GM19463 (cell line): ENCODE measurements around the gene LIMS1.
"Not testable (repeated sequence)": the region's sequence is repeated elsewhere in the genome, so short reads cannot be mapped to it uniquely, and the experiment has no call there.

Source experiments
- ATAC-seq: cut with Tn5 transposase; IDR thresholded peaks from one replicate; pipeline ENCODE4 v1.9.1; 2021; ENCODE audit warnings: mild to moderate bottlenecking, moderate library complexity; ENCODE audit not compliant: unreplicated experiment

Gene LIMS1

DNA sequence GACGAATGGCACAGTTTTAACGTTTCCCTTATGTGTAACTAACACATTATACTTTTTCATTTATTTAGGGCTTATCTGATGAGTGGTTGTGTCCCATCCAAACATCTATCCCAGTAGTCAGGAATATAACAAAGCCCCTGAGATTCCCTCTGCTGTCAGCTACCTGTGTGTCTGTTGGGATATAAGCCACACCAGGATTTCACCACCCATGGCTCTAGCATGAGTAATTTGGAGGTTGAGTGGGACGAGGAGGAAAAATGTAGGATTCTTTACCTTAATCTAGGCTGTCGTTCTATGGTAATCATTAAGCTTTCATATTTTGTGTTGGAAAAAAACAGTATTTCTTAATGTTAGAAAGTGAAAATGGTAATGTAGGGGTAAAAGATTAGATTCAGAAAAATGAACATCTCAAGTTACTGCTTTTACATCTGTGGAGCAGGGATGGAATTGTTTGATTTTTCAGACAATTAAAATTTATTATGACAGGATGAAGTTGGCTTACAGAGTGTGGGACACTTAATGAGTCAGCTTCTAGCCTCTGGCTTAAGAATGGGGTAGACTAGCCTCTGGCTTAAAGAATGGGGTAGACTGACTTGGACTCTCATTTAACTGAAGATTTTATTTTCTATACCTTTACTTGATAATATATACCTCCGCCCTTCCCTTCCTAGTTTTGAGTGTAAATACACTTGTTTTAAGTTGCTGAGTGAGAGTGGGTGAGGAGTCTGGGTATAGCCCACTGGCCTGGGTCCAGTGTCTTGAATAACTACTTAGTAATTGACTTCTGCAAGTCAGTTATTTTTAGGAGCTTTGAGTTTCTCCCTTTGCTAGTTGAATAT lies 96.5 kb downstream of the LIMS1 start:
- ATAC-seq: no peak

DNA sequence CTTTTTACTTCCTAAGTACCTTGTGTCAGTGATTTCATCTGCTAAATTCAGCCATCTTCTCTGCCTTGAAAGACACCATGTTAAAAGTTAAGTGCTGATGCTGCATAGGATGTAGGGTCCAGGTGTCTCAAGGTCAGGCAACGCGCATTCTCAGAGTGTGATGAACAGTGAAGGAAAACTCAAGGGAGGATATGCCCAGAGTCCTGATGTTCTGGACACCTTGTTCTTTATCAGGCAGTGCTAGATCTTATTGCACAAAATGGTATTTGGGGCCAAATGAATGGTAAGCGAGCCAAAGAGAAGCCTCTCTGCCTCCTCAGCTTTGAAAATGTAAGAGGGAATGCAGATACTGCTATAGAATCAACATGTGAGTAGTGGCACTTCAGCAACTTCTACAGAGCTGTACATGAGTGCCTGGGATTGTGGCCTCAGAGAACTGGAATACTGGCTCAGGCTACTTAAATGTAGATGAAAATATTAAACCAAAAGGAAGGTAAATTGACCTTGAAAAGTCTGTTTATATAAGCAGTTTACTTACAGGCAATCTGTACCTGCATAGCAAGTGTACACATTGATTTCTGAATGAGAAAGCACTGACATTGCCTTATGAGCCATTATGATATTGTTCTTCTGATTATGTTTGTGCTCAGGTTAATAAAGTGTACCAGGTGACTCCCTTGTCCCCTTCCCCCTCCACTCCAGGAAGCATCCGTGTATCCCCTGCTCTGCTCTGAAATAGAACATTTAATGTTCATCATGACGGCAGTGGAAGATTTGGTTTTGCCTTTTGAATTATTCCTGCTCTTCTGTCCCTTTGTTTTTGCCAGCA lies 98.3 kb downstream of the LIMS1 start:
- no peak for ATAC-seq

DNA sequence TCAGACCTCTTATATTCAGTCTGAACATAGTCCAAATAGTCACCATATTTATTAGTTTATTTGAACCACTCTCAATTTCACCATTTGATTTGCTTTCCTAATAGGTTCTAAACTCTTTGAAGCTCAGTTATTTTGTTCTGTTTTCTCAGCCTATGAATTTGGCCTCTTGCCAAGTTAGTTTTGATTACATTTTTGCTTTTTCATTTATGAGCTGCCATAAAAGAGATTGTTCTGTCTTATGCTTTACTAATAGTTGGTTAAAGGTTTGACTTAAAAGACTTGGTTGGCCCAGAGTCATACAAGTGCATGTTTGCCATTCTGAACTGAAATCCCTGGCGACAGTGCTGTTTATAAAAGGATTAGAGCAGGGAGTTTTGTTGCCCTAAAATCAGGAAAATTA lies 99.1 kb downstream of the LIMS1 start:
- ATAC-seq: no peak

DNA sequence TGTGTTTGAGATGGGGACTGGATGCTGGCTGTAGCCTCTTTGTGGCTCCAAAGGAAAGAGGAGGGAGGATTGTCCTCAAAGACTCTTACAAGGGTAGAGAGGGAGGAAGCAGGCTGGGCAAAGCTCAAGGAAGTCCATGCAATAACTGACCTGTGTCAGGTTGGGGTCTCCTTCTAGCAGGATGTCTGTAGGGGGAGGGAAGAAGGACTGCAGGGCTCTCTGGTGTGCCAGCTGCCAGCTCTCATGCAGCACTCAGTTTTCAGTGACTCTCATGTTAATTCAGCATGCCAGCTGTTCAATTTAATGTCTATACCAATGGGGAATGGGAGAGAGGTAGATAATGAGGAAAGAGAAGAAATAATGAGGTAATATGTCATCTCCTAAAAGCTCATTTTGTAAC lies 99.7 kb downstream of the LIMS1 start:
- ATAC-seq: no peak

DNA sequence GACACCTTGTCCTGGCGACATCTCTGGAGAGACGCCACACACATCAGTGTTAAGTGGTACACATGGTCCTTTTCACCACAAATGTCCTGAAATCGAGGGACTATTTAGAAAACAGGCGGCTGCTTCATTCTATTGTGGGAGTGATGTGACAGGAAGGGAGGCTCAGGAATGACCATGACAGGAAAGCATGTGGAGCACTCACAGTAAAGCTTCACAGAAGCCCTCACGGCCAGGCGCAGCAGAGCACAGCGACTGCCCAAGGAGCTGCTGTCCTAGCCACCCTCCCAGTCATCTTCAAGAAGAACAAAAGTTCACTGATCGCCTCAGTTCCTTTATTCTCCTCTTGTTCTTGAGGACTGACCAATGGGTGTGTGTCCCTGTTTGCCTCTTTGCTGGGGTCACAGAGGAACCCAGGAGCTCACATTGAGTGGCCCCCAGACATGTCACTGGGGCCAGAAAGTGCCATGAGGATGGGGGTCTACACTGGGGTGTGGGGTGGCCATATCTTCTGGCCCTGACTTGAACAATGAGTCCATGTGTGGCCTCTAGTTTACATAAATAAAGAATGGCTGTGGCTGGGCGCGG lies 100.4 kb downstream of the LIMS1 start:
- no peak for ATAC-seq

DNA sequence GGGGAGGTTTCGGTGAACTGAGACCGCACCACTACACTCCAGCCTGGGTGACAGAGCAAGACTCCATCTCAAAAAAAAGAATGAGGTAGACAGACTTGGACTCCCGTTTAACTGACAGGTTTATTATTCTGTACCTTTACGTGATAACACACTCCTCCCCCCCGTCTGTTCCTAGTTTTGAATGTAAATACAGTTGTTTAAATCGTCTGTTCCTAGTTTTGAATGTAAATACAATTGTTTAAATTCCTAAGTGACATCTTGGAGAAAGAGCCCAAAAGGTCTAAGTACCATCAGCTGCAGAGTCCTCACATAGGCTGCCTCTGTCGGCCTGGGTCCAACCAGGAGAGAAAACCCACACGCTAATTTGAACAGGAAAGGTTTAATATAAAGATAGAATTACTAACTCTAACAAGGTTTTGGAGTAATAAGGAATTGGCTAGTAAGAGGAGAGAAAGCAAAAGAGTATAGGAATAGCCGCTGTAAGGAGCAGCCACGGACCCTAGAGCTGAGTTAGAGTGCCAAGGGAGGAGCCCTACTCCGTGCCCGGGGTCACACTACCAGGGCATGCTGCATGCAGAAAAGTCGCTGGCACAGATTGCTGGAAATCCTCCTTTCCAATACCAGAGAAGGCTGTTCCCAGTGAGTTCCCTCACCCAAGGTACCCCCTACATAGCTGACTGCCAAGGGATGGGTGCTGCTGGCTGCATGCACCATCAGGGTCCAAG lies 101.5 kb downstream of the LIMS1 start:
- peak; percentile 2 for ATAC-seq

DNA sequence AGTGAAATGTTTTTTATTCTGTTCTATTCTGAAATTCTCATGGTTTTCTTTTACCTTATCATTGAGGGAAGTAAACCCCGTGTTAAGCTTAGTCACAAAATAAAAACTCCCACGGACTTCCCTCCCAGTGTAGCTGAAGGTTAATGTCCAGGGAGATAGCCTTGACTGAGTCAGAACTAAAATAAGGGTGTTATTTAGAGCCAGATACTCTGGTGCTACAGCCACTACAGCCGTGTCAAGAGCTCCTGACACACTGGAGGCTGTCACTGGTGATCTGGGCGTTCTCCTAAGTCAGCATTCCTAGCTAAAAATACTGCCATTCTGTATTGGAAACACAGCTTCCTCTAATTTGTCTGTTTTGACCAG lies 103.0 kb downstream of the LIMS1 start:
- peak; percentile 77 for ATAC-seq

DNA sequence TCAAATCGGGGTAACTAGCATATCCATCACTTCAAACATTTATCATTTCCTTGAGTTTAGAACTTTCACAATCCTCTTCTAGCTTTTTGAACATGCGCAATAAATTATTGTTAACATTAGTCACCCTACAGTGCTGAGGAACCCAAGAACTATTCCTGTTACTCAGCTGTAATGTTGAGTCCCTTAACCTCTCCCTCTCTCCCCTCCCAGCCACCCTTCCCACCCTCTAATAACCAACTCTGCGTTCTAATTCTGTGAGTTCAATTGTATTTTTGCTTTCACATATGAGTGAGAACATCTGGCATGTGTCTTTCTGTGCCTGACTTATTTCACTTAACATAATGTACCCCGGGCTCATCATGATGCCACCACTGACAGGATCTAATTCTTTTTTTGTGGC lies 106.5 kb downstream of the LIMS1 start:
- ATAC-seq: no peak

DNA sequence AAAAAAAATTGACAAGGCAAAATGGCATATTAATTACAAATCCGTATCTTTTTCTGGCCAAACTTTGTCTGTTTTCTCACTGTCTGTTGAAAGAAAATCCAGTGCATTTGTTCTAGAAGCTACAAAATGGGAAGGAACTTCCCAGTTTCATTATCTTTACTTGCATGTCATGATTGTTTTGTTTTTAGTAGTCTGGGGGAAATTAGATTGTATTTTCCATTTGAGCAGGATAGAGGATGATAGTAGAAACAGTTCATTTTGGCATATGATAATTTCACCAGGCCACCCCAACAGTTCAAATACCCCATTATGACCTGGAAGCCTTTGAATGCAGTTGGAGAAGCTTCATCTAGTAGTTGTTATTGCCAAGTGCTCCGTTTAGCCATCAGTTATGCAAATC lies 107.5 kb downstream of the LIMS1 start:
- no peak for ATAC-seq

DNA sequence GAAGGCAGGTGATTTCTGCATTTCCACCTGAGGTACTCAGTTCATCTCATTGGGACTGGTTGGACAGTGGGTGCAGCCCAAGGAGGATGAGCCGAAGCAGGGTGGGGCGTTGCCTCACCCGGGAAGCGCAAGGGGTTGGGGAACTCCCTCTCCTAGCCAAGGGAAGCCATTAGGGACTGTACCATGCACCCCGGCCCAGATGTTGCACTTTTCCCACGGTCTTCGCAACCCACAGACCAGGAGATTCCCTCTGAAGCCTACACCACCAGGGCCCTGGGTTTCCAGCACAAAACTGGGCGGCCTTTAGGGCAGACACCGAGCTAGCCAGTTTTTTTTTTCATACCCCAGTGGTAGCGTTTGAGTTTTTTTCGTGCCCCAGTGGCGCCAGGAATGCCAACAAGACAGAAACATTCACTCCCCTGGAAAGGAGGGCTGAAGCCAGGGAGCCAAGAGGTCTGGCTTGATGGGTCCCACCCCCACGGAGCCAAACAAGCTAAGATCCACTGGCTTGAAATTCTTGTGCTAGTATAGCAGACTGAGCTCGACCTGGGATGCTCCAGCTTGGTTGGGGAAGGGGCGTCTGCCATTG lies 109.1 kb downstream of the LIMS1 start:
- ATAC-seq: no peak

DNA sequence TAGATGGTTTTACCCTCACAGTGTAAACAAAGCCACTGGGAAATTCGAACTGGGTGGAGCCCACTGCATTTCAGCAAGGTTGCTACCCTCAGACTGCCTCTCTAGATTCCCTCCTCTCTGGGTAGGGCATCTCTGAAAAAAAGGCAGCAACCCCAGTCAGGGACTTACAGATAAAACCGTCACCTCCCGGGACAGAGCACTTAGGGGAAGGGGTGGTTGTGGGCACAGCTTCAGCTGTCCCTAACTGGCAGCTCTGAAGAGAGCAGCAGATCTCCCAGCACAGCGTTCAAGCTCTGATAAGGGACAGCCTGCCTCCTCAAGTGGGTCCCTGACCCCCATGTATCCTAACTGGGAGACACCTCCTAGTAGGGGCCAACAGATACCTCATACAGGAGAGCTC lies 109.6 kb downstream of the LIMS1 start:
- not testable (repeated sequence) for ATAC-seq

DNA sequence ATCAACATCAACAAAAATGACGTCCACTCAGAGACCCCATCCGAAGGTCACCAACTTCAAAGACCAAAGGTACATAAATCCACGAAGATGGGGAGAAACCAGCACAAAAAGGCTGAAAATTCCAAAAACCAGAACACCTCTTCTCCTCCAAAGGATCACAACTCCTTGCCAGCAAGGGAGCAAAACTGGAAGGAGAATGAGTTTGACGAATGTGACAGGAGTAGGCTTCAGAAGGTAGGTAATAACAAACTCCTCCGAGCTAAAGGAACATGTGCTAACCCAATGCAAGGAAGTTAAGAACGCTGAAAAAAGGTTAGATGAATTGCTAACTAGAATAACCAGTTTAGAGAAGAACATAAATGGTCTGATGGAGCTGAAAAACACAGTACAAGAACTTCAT lies 110.2 kb downstream of the LIMS1 start:
- not testable (repeated sequence) for ATAC-seq

DNA sequence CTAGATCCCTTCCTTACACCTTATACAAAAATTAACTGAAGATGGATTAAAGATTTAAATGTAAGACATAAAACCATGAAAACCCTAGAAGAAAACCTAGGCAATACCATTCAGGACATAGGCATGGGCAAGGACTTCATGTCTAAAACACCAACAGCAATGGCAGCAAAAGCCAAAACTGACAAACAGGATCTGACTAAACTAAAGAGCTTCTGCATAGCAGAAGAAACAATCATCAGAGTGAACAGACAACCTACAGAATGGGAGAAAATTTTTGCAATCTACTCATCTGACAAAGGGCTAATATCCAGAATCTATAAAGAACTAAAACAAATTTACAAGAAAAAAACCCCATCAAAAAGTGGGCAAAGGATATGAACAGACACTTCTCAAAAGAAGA lies 114.5 kb downstream of the LIMS1 start:
- not testable (repeated sequence) for ATAC-seq

DNA sequence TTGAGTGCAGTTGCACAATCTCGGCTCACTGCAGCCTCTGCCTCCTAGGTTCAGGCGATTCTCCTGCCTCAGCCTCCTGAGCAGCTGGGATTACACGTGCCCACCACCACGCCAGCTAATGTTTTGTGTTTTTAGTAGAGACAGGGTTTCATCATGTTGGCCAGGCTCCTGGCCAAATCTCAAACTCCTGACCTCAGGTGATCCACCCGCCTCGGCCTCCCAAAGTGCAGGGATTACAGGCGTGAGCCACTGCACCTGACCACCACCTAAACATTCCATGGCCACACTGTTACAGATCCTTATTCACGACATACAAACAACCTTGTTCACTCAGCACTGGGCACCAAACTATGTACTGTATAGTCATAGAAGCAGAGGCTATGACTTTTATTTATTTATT lies 116.2 kb downstream of the LIMS1 start:
- not testable (repeated sequence) for ATAC-seq

DNA sequence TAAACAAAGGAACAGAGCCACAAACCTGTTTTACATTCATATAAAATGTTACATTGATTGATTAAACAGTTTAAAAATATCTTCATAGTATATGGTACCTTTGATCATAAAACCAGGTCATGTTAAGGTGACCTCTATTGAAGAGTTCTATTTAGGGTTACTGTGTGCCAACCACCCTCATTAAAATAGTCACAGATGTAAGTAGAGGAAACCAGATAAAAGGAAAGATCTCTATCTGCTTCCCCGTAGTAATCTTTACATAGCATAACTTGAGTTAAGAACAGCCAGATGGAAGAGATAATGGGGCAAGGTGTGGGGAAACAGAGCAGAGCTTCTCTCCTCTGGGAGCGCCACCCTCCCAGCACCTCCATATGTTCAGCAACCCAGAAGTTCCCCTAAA lies 117.2 kb downstream of the LIMS1 start:
- ATAC-seq: not testable (repeated sequence)

DNA sequence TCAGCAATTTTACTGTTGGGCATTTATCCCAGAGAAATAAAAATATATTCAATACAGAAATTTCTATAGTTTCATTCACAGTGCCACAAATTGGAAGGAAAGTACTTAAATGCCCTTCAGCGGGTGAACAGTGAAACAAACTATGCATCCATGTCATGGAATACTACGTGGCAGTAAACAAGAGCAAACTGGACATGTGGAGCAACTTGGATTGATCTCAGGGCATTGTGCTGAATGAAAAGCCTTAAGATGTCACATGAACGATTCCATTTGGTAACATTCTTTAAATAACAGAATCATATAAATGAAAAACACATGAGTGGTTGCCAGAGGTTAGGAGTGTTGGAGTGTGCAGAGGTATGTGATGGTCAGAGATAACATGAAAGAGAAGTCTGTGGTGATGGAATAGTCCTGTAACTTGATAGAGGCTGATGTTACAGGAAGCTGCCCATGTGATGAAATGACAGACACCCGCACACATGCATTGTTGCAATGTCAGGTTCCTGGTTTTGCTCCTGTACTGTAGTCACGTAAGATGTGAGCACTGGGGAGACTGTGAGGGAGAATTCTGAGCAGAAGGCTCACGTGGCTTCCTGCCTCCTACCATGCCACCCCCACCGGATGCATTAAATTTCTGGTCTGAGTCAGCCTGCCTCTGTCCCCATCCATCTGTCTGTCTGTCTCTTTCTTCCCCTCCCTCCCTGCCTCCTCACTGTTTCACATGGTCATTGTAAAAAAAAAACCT lies 118.1 kb downstream of the LIMS1 start:
- ATAC-seq: peak; percentile 97

DNA sequence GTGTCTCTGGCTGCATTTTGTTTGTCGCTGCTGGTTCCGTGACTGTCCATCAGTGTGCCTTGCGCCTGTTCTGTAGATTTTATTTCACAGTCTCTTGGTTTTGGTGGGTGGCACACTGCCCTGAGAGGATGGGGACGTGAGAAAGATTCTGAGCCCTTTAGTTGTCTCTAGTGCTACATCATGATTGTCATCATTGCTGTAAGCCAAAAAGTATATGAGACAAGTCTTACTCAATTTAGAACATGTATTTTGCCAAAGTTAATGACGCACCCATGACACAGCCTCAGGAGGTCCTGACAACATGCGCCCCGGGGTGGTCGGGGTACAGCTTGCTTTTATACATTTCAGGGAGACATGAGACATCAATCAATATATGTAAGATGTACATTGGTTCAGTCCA lies 119.2 kb downstream of the LIMS1 start:
- not testable (repeated sequence) for ATAC-seq

DNA sequence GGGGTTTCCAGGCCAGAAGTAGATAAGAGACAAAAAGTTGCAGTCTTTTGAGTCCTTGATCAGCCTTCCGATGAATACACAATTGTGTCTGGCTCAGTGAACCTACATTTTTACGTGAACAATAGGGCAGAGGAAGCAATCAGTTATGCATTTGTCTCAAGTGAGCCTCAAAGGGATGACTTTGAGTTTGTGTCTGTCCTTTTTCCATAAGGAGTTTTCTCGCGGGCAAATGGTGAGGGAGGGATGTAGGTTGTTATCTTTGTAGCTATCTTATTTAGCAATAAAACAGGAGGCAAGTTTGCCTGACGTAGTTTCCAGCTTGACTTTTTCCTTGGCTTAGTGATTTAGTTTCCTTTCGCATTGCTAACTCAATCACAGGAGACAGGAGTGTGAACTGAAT lies 119.6 kb downstream of the LIMS1 start:
- not testable (repeated sequence) for ATAC-seq

DNA sequence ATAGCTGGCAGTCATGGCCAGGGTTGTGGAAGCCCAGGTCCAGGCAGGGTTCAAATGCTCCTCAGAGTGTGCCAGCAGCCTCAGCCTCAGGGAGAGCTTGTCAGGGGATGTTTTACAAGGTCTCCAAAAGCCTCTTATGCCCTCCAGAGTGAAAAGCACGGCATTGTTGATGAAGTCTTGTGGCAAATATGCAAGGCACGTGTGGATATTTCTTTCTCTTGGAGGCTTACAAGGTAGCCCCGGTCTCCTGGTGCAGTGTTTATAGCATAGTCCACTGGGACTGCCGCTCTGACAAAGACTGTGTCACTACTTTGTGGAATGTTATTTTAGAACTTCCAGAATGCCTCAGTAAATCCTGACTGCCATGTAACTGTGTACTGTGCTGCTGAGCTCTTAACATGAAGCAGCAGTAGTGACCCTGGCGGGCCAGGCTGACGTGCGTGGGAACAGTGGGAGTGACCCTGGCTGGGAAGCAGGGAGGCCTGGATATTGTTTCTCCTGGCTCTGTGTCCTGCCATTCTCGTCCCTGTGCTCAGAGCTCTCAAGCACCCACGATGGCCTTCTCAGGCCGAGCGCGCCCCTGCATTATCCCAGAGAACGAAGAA lies 120.4 kb downstream of the LIMS1 start:
- ATAC-seq: not testable (repeated sequence)

DNA sequence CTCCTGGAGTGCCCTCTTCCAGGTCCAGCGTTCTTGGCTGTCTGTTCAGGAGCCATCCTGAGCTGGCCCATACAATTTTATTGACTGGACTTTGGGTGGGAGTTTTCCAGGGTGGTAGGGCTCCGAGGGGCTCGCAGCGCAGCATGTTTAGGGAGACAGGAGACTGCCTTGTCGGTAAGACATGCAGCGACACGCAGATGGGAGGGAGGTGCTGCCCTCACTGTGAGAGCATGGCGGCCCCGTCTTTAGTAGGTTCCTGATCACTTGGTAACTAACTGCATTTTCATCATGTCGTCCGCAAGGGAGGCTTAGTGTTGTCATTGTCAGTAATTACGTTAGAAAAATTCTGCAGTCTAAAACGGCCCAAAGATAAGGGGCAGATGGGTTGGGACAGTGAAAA lies 121.0 kb downstream of the LIMS1 start:
- not testable (repeated sequence) for ATAC-seq
